ENCODE measurements around the gene LRP5.
"Not testable (repeated sequence)": the region's sequence is repeated elsewhere in the genome, so short reads cannot be mapped to it uniquely, and the experiment has no call there.

LRP5 gene

DNA sequence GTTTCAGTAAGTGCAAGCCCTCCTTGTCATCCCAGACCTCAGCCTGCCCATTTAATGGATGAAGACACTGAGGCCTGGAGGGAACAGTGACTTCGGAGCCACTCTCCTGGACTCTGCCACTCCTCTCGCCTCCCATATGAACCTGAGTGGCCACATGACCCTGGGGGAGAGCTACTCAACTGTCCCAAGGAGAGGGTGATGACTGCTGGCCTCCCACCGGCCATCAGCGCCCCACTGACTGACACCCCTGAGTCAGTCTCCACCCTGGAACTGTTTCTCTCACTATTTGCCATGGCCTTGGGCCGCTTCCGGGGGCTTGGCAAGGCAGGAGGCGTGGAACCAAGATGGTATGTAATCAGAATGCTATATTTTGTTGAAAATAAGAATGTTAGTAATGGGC lies 17.1 kb downstream of the LRP5 start:
- no peak for DNase-seq (ENCODE audit: low read depth in 2 of 2)

DNA sequence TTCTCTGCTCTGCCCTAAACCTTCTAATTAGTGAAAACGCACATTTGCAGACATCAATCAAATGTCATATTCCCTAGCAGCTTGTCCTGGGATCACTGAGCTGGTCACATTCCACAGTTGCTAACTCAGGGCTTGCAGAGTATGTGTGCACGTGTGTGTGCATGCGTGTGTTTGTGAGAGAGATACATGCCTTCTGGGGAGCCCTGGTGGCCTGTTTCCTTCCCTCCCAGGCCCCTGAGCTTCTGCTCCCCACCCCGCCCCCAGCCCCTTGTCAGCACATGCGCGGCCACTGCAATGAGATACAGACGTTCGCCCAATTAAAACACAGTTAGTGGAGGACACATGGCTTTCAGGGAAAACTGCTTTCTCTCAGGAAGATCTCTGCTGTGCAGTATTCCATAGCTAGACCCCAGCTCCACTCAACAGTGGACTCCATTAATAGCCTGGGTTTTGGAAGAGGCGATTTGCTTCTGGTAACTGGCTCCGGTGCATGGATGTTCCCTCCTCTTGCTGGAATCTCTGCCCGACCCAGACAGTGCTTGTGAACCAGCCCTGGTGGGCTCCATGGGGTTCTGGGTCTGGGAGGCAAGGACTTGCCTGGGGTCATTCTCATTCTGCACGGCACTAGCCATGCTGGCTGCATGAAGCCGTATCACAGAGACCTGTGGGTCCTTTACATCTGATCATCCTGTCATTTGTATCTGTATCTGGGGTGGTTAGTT lies 17.7 kb downstream of the LRP5 start:
- DNase-seq (ENCODE audit: low read depth in 2 of 2): no peak

DNA sequence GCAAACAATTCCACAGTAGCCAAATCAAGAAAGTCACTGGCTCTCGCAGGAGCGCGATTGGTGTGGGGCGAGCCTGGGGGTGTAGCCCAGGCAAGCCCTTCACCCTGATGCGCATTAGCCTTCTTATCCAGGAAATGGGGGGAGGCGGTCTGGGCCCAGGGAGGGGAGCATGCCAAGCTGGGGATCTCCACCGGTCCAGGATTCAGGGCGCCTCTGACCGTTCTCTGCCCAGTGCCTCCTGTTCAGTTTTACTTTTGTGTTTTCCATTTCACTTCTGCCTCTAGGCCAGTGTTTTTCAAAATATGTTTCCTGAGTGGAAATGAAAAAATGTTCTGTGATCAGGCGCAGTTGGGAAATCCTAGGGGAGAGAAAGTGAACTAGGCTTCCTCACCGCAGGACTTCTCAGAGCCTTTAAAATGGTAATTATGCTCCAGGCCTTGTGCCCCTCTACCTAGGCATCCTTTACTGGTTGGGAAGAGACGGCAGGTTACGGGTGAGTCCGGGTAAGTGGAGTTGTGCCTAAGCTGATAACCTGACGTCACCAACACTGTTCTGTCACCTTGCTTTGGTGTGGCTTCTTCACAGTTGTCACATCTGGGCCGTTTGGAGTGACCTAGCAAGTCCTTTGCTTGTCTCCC lies 18.4 kb downstream of the LRP5 start:
- DNase-seq (ENCODE audit: low read depth in 2 of 2): no peak

DNA sequence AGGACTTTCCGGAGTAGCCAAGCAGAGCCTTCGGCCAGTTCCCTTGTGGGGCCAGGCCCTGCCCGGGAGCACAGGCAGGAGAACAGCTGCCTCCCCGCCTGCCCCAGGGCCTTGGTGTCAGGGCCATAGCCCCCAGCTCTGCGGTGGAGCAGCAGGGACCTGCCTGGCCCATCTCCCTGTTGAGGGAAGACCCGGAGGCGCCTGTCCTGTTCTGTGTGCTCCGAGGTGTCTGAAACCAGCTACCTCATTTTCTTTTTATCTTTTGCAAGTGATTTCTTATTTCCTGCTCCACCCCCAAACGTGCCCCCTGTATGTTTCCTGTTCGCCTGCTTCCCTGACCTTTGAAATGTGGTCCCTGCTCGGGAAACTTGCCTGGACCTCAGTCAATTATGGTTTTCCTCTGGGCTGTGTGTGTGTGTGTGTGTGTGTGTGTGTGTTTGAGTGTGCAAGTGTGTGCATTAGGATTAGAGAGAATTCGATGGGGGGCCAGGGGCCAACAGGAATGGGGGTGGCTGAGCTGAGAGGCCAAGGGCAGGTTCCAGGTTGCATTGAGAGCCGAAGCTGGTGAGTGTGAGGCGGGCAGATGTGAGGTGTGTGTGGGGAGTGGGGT lies 19.1 kb downstream of the LRP5 start:
- DNase-seq (ENCODE audit: low read depth in 2 of 2): no peak

DNA sequence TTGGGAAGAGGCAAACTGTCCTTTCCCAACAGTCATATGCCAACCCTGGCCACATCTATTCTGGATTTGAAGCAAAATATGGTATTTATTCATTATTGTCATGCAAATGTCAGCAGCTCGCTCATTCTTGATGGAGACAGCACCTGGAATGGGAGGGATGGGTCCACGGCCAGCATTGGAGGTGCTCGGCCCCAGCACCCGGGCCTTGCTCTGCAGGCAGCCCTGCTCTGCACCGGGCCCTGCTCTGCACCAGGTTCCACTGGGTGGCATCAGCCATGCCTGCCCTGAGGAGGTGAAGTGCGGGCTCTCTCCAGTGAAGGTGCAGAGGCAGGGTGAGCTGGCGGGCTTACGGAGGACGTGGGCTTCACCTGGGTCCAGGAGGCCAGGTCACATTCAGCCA lies 19.8 kb downstream of the LRP5 start:
- DNase-seq (ENCODE audit: low read depth in 2 of 2): no peak

DNA sequence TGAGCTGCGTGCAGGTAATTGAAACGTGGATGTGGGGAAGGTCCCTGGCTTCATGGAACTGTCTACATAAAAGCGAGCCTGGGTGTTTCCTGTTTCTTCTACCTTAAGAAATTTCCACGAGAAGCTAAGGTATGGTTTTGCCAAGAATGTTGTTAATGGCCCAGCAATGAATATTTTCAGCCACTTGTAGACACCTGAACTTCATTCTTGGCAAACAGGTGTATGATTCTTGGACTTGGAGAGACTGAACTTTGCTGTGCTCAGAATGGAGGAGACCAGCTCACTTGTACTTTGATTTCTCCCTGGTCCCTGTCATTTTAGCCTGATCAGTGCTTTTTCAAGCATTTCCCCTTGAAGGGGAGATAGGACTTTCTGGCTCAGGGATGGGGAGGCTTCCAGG lies 20.8 kb downstream of the LRP5 start:
- no peak for DNase-seq (ENCODE audit: low read depth in 2 of 2)

DNA sequence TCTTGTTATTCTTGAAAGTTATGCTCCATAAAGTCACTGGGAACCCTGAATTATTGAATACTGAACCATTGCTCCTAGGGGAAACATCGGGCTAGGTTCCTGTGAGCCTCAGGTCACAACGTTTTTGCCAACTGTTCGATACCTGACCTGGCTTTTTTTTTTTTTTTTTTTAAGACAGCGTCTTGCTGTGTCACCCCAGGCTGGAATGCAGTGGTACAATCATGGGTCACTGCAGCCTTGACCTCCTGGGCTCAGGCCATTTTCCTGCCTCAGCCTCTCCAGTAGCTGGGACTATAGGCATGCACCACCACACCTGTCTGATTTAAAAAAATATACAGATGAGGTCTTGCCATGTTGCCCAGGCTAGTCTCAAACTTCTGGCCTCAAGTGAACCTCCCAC lies 22.5 kb downstream of the LRP5 start:
- no peak for DNase-seq (ENCODE audit: low read depth in 2 of 2)

DNA sequence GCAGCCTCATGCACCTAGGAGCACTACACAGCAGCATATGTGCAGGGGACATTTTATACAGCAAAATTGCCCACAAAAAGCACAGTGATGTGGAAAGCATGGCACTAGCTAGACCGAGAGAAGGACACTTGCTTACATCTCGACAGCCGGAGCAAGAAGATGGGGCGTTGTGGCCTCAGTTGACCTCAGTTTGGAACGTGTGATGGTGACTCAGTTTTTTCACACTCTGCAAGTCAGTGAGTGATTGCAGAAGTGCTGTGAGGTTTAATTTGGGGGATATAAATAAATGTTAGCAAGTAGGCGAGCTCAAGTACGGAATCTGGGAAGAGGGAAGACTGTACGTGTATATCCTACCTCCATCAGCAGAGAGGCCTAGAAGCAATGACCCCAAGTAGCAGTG lies 23.3 kb downstream of the LRP5 start:
- no peak for DNase-seq (ENCODE audit: low read depth in 2 of 2)

DNA sequence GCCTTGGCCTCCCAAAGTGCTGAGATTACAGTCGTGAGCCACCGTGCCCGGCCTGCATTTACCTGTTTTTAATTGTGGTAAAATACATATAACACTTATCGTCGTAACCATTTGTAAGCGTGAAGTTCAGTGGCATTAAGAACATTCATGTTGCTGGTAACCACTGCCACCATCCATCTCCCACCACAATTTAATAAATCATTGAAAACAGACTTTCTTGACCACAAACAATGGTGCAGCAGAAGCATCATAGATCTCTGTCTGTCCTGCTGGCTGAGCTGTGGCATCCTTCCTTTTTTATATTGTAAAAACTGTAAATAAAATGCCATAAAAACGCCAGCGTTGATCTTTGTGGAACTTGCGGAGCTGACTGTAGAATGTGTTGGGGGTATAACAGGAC lies 24.3 kb downstream of the LRP5 start:
- no peak for DNase-seq (ENCODE audit: low read depth in 2 of 2)

DNA sequence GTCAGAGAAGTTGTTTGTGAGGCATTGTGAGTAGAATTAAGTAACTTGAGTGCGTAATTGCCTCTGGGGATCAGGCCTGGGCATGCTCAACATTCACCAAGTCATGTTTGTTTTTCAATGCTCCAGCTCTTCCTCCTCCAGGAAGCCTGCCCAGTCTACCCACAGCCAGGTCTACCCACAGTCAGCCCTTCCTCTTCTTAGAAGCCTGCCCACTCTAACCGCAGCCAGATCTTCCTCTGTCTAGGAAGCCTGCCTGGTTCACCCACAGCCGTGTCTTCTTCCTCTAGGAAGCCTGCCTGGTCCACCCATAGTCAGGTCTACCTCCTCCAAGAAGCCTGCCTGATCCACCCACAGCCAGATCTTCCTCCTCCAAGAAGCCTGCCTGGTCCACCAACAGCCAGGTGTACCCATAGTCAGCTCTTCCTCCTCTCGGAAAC lies 25.0 kb downstream of the LRP5 start:
- no peak for DNase-seq (ENCODE audit: low read depth in 2 of 2)

DNA sequence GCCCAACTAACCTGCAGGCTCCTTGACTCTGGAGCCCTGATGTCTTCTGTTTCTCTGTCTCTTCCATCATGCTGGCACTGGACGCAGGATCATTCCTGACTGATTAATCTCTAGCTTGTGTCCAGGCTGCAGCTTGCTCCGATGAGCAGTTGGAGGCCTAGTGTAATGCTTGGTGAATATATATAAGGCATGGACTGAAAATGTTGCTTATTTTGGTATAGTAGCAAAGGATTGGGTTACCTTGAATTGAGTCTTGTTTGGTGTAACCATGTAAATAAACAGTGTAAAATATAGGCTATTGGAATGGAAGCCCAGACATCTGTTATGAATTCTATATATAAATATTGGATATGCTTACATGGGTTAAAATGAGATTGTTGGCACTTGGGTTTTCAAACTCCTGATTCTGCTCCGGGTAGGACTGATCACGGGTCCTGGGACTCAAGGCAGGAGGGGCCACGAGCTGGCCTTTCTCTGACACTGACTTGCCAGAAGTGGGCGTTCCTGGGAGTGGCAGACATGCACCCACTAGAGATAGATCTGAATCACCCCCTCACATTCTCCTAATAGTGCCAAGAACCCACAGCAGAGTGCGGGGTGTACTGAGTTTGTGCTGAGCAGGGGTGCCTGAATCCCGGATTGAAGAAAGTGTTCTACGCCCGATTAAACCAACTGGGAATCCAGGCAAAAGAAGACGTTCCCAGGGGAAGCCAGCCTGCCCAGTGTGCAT lies 25.8 kb downstream of the LRP5 start:
- no peak for DNase-seq (ENCODE audit: low read depth in 2 of 2)

DNA sequence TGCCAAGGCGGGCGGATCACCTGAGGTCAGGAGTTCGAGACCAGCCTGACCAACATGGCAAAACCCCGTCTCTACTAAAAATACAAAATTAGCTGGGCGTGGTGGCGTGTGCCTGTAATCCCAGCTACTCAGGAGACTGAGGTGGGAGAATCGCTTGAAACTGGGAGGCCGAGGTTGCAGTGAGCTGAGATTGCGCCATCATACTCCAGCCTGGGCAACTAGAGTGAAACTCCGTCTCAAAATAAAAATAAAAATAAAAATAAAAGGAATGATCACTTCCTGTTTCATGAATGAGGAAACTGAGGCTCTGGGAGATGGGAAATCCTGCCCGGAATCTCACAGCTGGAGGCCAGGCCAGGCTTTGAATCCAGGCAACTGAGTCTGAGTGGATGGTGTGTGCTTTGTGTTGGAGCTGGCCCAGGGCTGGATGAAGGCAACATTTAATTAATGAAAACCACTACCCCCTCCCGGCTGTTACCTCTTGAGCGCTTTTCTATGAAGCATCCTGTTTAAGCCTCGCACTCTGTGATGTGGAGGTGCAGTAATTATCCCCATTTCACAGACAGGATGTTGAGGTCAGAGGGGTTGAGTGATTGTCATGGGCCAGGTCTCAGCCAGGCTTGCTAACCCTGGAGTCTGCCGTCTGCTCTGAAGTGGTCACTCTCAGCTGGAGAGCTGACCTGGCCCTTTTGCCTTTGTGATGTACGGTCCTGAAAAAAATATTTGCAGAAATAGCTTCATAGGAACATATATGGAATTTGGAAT lies 27.8 kb downstream of the LRP5 start:
- DNase-seq (ENCODE audit: low read depth in 2 of 2): no peak

DNA sequence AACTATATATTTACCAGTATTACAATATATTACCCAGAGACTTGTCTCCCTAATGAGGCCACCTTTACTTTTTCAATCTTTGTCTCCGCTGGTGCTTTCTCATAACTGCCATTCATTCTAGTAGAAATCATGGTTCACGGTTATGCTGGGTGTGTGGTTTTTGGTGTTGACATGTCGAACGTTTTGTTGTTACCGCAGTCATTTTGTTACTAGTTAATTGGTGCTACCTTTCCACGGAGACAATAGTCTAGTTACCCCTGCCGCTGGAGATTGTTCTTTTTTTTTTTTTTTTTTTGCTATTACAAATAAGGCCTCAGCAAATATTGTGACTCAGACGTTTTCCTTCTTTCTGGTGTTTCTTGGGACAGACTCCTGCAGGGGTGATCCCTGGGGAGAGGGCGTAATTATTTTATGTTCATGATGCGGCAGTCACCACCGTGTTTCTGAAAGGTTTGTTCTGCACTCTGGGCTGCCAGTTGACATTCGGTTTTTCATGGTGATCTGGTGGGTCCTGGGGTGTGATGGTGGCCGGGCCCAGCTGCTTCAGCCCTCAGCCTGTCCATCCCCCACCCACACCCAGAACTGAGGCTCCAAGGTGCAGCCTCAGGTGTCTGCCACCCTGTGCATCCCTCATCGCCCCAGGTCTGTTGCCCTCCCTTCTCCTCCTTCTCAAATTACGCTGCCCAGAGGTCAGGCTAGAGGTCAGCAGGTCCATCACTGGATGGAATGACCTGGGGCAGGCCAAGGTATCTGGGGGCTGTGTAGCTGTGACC lies 28.6 kb downstream of the LRP5 start:
- no peak for DNase-seq (ENCODE audit: low read depth in 2 of 2)

DNA sequence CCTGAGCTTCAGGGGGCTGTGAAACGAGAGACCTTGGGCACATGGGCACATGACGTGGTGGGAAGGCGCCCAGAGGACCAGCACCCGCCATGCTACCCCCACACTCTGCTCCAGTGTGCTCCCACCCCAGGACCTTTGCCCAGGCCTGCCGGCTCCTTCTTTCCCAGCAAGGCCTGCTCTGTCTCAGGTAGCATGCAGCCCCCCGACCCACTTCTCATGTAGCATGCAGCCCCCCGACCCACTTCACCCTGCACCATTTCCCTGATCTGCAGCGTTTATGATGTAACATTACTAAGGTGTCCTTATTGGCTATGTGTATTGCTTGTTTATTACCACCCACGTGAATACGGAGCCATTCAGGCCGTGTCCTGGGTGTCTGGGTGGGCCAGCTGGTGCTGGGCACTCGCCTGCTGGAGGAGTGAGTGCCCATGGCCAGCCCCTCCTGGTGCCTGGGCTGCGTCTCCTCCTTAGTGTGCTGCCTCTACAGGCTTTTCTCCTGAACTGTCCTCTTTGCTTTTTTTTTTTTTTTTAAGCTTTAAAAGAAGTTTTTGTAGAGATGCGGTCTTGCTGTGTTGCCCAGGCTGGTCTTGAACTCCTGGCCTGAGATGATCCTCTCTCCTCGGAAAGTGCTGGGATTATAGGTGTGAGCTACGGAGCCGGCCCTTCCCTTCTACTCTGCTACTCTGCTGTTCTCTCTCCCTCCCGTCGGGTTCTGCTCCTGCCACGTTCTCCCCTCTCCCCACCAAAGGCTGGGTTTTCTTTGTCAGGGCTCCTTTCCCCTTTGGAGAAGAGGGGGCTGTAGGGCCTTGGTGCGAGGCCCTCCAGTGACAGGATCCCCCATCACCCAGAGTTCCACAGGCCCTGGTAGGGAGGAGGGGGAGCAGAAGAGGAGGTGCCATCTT lies 29.4 kb downstream of the LRP5 start:
- no peak for DNase-seq (ENCODE audit: low read depth in 2 of 2)

DNA sequence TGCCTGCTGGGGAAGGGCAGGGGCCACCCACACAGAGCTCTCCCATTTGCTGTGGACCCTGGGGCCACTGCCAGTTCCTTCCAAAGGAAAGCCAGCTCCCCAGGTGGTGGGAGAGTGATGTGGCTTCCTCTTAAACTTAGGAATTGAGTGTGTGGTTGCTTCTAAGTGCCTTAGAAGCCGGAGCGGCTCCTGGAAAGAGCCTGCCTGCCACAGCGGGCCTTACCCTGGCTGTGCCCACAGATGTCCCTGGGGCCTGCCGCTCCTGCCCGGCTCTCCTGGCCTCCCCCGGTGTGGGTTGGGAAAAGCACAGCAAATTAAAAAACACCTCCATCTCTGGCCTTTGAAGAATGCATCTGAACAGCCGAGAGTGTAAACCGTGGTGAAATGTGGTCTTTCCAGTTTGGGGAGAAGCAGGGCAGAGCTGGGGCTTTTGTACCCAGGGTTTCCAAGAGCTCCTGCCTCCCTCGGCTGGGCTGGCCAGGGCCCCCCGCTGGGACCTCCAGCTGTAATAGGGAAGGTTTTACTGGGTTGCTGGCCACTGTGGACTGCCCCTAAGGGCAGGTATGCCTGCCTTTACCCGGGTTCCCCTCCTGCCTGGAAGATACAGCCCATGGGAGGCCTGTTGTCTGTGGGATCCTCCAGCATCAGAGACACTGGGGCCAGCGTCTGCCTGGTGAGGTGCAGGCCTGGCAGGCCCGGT lies 30.2 kb downstream of the LRP5 start:
- DNase-seq (ENCODE audit: low read depth in 2 of 2): no peak

DNA sequence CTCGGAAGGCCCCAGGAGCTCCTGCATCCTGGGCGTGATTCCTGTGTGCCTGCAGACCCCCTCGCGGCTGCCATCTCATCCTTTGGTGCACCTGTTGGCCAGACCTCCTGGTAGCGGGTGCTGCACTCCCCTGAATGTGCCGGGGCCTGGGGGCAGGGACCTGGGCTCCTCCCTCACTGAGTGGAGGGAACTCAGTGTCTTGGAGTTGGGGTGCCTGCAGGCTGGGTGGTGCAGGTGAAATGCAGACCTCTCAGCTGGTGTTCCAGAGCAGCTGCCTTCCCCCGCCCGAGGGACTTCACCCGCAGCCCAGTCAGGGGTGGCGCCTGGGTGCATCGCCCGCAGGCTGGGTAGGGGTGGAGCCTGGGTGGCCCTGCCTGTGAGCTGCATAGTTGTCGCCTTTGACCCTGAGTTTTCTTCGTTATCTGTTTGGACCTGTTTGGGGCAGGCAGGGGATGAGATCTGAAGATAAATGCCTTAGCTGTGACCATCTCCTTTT lies 31.4 kb downstream of the LRP5 start:
- no peak for DNase-seq (ENCODE audit: low read depth in 2 of 2)

DNA sequence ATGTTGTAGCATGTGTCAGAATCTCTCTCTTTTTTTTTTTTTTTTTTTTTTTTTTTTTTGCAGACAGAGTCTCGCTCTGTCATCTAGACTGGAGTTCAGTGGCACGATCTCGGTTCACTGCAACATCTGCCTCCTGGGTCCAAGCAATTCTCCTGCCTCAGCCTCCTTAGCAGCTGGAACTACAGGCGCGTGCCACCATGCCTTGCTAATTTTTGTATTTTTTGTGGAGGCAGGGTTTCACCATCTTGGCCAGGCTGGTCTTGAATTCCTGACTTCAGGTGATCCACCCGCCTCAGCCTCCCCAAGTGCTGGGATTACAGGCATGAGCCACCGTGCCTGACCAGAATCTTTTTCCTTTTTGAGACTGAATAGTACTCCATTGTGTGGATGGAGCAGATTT lies 32.4 kb downstream of the LRP5 start:
- not testable (repeated sequence) for DNase-seq (ENCODE audit: low read depth in 2 of 2)

DNA sequence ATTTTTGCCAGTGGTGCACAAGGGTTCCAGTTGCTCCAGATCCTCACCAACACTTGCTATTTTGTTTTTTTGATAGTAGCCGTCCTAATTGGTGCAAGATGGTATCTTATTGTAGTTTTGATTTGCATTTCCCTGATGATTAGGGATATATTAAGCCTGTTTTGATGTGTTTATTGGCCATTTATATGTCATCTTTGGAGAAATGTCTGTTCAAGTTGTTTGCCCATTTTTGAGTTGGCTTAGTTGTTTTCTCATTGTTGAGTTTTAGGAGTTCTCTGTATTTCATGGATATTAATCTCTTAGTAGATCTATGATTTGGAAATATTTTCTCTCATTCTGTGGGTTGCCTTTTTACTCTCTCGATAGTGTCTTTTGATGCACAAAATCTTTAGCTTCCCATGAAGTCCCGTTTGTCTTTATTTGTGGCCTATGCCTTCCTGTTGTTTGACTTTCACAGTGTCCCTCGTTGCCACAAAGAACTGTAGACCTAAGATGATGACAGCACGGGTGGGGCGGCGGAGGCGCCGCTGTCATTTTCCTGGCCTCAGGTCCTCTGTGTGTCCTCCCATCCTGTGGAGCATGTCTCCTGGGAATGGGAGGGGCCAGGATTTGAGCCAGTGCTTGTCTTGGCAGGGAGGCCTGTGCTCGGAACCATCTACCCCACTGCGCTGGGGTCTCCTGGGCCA lies 33.5 kb downstream of the LRP5 start:
- DNase-seq (ENCODE audit: low read depth in 2 of 2): no peak

DNA sequence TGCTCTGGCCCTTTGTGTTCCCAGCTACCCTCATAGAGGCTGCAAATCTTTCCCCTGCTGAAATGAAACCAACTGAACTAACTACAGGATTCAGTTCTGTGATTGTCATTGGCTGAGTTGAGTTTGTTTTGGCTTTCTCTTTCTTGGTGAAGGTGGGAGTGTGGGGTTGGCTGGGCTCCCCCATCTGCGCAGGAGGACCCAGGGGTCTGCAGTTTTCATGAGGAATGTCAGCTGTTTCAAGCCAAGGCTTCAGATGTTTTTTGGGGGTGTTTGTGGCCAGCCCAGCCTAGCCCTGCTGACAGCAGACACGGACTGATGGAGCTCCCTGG lies 34.0 kb downstream of the LRP5 start:
- DNase-seq (ENCODE audit: low read depth in 2 of 2): no peak

All from stimulated activated CD8-positive, alpha-beta memory T cell treated with anti-CD3 and anti-CD28 coated beads, Interleukin-2, amount 100 ng/mL, for 48 hours (primary cell).